Uterus (tissue), 2 donors: ENCODE results near the gene TRIM3.

Experiments used
- POLR2A ChIP-seq, 2 donors: fragments of 450-650 bp; IDR thresholded peaks; one replicate each; pipeline ENCODE4 v1.6.1; 2016; ENCODE audit warnings: antibody characterized with exemption in 2 of 2, mild to moderate bottlenecking in 1 of 2, moderate library complexity in 1 of 2
- TF ChIP-seq, protein P1 (sequence below), 4 experiments: fragments of 200-600 bp in 2 of 4; fragments of 450-650 bp in 2 of 4; sonication (generic) in 2 of 4; IDR thresholded peaks; one replicate each; pipeline ENCODE4 v1.5.1; 2016 to 2019; ENCODE audit warnings: antibody characterized with exemption in 4 of 4, mild to moderate bottlenecking in 2 of 4, moderate library complexity in 1 of 4

DNA sequence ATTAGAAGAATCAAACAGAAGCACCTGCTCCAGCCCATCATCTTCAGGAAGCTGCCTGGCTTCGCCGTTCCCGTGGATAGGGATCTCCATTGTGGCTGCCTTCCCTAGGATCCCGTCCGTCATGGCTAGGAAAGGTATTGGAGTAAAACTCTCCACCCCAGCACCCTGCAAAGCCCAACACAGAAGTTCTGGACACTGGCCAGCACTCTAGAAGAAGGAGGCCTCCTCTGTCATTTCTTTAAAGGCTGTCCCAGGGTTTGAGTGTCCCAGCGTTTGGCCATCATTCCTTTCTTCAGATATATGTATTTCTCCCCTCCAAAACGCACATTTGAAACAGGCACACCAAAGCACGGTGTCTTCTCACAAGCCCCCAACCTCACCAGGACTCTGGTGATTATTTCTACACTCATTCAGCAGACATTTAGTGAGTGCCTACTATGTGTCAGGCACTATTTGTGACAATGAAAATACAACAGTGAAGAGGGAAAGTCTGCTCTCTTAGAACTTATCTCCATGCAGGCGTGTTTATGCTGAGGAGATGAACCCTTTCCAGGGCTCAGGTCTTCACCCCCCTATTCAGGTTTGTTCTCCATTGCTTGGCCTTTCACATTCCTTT is 6.7 kb upstream of the TRIM3 start:
- TF ChIP-seq, protein P1, sequence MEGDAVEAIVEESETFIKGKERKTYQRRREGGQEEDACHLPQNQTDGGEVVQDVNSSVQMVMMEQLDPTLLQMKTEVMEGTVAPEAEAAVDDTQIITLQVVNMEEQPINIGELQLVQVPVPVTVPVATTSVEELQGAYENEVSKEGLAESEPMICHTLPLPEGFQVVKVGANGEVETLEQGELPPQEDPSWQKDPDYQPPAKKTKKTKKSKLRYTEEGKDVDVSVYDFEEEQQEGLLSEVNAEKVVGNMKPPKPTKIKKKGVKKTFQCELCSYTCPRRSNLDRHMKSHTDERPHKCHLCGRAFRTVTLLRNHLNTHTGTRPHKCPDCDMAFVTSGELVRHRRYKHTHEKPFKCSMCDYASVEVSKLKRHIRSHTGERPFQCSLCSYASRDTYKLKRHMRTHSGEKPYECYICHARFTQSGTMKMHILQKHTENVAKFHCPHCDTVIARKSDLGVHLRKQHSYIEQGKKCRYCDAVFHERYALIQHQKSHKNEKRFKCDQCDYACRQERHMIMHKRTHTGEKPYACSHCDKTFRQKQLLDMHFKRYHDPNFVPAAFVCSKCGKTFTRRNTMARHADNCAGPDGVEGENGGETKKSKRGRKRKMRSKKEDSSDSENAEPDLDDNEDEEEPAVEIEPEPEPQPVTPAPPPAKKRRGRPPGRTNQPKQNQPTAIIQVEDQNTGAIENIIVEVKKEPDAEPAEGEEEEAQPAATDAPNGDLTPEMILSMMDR (IDR thresholded peaks at IDR 0.05): no peak
- TF ChIP-seq POLR2A (IDR thresholded peaks at IDR 0.05): no peak
